HG02970 (cell line): ENCODE results near the gene MINPP1.

ENCODE experiments used
- ATAC-seq: cut with Tn5 transposase; IDR thresholded peaks from one replicate; pipeline ENCODE4 v1.9.1; 2021; ENCODE audit warnings: mild to moderate bottlenecking, moderate library complexity, moderate number of reproducible peaks; ENCODE audit not compliant: unreplicated experiment, low FRiP score

The MINPP1 gene

GRCh38 chr10:87518937-87519336 lies 14.2 kb downstream of the MINPP1 start:
- ATAC-seq = no peak

DNA sequence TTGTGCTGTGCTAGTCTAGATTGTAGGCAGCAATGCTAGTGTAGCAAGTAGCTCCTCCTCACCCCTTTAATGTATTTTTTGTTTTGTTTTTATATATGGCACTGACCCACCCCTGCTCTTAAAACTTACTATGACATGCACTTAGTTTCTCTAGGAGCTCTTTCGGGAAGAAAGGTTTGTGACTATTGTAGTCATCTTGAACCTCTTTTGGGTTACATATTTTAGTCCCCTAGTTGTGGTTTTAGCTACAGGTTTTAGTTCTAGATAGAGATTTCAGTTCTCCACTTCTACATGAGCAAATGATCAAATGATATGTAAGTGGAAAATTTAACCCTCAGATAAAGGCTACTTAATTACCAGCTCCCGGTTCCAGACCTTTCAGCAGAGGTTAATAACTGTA lies 14.9 kb downstream of the MINPP1 start:
- ATAC-seq = no peak

GRCh38 chr10:87523731-87524130 lies 19.0 kb downstream of the MINPP1 start:
- no peak for ATAC-seq

DNA sequence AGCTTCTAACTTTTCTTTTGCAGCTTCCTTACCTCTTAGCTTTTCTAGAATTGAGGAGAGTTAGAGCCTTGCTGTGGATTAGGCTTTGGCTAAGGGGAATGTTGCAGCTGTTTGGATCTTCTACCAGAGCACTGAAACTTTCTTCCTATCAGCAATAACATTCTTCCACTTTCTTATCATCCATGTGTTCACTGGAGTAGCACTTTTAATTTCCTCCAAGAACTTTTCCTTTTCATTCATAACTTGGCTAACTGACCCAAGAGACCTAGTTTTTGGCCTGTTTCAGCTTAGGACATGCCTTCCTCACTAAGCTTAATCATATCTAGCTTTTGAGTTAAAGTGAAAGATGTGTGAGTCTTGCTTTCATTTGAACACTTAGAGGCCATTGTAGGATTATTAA lies 19.6 kb downstream of the MINPP1 start:
- ATAC-seq = no peak

DNA sequence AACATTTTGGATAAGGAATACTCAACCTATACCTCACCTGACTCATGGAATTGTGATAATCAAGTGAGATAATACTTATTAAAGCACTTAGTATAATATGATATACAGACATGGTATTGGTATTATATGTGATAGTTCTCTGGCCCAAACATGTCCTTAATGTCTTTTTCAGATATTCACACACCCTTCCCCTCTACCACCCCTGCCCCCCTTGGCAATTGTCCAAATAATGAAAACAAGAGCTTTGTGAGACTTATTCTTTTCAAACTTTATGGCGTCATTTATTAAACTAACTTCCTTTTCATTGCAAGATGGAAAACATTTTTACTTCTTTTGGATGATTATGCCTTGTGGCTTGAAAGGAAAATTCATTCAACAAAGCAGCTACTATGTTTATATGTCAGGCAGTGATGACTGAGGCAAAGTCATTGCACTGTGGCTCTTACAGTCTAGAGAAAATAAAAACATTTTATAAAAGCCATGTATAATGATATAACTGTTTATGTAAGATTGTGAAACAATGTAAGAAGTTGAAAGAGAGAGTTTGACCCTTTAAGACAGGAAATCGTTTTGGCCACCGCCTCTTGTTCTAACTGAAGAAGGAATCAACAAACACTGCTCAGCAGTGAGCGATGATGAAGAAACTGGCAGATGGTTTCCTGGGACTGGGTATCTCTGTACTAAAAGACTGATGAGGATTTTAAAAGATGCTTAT lies 27.4 kb downstream of the MINPP1 start:
- no peak for ATAC-seq

DNA sequence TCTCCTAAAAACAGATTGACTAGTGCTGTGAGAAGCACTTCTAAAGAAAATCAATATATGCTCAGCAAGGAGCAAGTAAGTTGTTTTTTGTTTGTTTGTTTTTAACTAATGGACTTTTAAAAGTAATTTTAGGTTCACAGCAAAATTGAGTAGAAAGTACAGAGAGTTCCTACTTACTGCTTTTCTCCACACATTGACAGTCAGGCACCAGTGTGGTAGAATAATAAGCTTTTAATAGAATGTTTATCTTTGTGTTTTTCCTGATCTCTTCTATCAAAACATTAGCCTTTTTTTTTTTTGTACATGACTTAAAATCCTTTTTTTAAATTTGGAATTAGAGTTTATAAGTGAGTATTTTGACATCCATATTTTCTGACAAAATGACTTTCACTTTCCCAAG lies 28.0 kb downstream of the MINPP1 start:
- no peak for ATAC-seq

DNA sequence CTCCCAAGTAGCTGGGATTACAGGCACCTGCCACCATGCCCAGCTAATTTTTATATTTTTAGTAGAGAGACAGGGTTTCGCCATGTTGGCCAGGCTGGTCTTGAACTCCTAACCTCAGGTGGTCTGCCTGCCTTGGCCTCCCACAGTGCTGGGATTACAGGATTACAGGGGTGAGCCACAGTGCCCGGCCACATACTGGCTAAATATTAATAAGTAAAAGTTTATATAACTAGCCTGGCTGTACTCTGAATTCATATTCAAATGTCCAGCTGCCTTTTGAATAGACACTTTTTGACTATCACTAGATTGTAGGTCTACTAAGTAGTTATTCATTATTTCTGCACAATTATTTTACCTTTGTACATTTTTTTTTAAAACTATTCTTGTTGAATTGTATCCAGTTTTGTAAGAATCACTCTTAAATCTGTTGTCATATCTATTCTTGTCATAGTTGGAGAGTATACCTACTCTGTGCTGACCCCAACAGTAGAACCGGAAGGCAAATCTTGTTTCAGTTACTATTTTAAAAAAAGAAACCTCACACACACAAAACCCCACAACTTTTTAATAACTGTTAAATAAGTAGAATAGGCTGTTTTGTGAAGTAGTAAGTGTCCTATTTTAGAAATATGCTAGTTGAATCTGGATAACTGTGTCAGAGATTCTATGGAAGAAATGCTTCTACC lies 29.6 kb downstream of the MINPP1 start:
- peak; percentile 53 for ATAC-seq

DNA sequence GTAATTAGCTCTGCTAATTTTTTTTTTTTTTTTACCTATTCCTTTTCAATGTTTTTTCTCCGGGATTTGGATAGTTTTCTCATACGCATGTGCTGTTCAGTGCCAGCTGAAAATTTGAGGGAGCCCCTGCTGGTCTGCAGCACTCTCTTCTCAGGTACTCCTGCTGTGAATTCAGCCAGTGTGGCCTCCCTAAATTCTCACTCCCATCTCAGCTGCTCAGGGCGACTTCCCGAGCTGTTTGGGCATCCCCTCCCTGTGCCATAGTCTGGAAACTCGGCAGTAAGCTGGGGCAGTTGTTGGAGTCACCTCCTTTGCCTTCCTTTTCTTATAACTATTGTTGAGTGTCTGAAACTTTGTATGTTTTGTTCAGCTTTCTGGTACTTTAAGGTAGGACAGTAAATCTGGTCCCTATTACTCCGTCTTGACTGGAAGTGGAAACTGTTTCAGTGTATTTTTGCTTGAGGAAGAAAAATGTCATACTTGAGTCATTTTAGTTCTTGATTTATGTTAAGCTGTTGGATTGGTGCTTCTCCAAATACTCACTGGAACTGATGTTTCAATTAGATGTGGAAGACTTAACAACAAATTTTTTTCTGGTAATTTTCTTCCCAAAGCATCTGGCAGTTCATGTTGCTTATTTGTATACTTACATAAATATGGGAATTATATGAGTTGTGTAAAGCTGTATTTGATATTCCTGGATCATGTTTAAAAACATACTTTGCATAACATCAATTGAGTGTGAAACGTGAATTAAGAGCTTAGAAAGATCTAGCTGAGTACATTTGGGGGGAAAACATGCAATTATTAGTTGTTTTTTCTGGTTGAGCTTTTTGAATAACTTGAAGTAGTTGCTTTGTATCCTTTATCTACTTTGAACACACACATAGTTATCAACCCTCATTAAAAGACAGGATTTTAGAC lies 33.7 kb downstream of the MINPP1 start:
- no peak for ATAC-seq

- ATAC-seq = no peak
Measured at GRCh38 chr10:87541114-87541513, 36.4 kb downstream of the MINPP1 start.

- no peak for ATAC-seq
Measured at GRCh38 chr10:87544721-87545120, 40.0 kb downstream of the MINPP1 start.

DNA sequence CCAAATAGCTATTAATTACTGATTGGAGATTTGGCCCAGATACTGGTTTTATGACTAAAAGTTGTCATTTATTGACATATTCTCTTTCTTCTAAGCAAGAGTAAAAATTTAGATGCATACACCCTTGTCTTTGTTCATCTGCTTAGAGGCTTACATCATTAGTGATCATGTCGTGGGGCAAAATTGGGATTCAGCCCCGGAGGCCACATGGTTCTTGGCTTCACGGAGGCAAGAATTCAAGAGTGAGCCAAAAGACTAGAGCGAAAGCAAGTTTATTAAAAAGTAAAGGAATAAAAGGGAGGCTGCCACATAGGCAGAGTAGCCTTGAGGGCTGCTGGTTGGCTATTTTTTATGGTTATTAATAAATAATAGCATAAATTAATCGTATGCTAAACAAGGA lies 41.1 kb downstream of the MINPP1 start:
- ATAC-seq = no peak

DNA sequence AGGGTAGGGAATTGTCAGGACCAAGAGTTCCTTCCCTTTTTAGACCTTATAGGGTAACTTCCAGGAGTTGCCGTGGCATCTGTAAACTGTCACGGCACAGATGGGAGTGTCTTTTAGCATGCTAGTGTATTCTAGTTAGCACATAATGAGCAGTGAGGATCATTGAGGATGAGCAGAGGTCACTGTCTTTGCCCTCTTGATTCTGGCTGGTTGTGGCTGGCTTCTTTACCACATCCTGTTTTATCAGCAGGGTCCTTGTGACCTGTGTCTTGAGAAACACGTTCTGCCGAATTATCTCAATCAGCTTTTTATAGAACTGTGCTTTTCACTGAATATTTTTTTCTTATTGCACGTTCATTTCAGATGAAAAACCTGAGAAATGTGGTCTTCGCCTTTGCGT lies 41.5 kb downstream of the MINPP1 start:
- ATAC-seq = no peak

GRCh38 chr10:87546971-87547413 lies 42.3 kb downstream of the MINPP1 start:
- ATAC-seq = no peak

- ATAC-seq = no peak
Measured at GRCh38 chr10:87547734-87548311, 43.1 kb downstream of the MINPP1 start.

GRCh38 chr10:87550741-87551140 lies 46.0 kb downstream of the MINPP1 start:
- no peak for ATAC-seq

DNA sequence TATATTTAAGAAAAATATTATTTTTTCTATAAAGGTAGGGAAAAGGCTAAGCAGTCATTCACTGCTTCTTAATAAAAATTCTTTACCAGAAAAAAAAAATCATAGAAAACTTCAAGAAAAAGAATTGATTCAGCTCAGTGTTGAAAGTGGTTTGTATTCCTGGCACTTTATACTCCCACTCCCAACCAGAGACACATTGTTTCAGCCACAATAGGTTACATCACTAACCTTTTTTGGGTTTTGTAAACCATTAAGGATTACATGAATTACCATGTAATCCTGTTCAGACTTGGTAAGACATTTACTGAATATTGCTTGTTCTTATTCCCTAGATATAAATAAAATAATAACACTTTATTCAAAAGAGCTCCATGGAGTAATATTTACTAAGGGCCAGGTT lies 46.6 kb downstream of the MINPP1 start:
- no peak for ATAC-seq

- ATAC-seq = no peak
Measured at GRCh38 chr10:87552248-87552929, 47.7 kb downstream of the MINPP1 start.

GRCh38 chr10:87557409-87557808 lies 52.7 kb downstream of the MINPP1 start:
- no peak for ATAC-seq

- no peak for ATAC-seq
Measured at GRCh38 chr10:87558333-87558732, 53.6 kb downstream of the MINPP1 start.

DNA sequence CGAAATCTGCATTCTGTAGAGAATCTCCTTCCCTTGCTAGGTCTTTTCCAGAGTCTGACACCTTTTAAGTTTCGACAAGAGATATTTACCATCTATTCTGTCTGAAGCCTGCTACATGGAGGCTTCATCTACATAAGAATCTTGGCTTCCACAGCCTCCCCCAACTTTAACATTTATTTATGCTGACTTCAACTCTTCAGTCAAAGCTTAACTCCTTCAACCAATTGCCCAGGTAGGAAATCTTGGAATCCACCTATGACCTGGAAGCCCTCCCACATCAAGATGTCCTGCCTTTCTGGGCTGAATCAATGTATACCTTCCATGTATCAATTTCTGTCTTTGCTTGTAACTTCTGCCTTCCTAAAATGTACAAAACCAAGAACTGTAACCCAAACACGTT lies 54.7 kb downstream of the MINPP1 start:
- ATAC-seq = no peak
